GM18907 (cell line): ENCODE data around the gene FSTL5.

Experiments
- ATAC-seq: cut with Tn5 transposase; IDR thresholded peaks from one replicate; pipeline ENCODE4 v1.9.1; 2021; ENCODE audit warnings: mild to moderate bottlenecking, moderate library complexity; ENCODE audit not compliant: unreplicated experiment

Gene FSTL5

GRCh38 chr4:161466316-161466715 is 697.5 kb downstream of the FSTL5 start:
- ATAC-seq, result no peak

GRCh38 chr4:161463436-161463835 is 700.4 kb downstream of the FSTL5 start:
- no peak for ATAC-seq

GRCh38 chr4:161457906-161458305 is 705.9 kb downstream of the FSTL5 start:
- no peak for ATAC-seq

- ATAC-seq, result no peak
These were observed 706.5 kb downstream of the FSTL5 start for GRCh38 chr4:161457311-161457710.

GRCh38 chr4:161454860-161455259 is 708.9 kb downstream of the FSTL5 start:
- ATAC-seq, result no peak

- ATAC-seq, result no peak
These were observed 715.1 kb downstream of the FSTL5 start for GRCh38 chr4:161448550-161449180.

- ATAC-seq, result no peak
These were observed 719.2 kb downstream of the FSTL5 start for GRCh38 chr4:161444626-161445025.

- ATAC-seq, result no peak
These were observed 720.9 kb downstream of the FSTL5 start for GRCh38 chr4:161442921-161443320.

- no peak for ATAC-seq
These were observed 725.7 kb downstream of the FSTL5 start for GRCh38 chr4:161438096-161438495.

GRCh38 chr4:161428180-161428965 is 735.4 kb downstream of the FSTL5 start:
- no peak for ATAC-seq

- no peak for ATAC-seq
These were observed 744.0 kb downstream of the FSTL5 start for GRCh38 chr4:161419822-161420221.

GRCh38 chr4:161411901-161412300 is 751.9 kb downstream of the FSTL5 start:
- ATAC-seq, result no peak

- no peak for ATAC-seq
These were observed 759.3 kb downstream of the FSTL5 start for GRCh38 chr4:161404346-161405110.

- ATAC-seq, result no peak
These were observed 760.0 kb downstream of the FSTL5 start for GRCh38 chr4:161403781-161404180.

GRCh38 chr4:161393602-161394001 is 770.2 kb downstream of the FSTL5 start:
- no peak for ATAC-seq

GRCh38 chr4:161382655-161383054 is 781.1 kb downstream of the FSTL5 start:
- no peak for ATAC-seq

GRCh38 chr4:161376275-161376674 is 787.5 kb downstream of the FSTL5 start:
- ATAC-seq, result no peak

- no peak for ATAC-seq
These were observed 799.1 kb downstream of the FSTL5 start for GRCh38 chr4:161364681-161365080.

GRCh38 chr4:161360982-161361381 is 802.8 kb downstream of the FSTL5 start:
- ATAC-seq, result no peak

- no peak for ATAC-seq
These were observed 804.3 kb downstream of the FSTL5 start for GRCh38 chr4:161359491-161359890.

GRCh38 chr4:161356351-161356750 is 807.4 kb downstream of the FSTL5 start:
- no peak for ATAC-seq

GRCh38 chr4:161350946-161351345 is 812.9 kb downstream of the FSTL5 start:
- ATAC-seq, result no peak
